Epithelial cell of esophagus (primary cell): Measurements from ENCODE around the gene TFE3.

Source experiments
- DNase-seq: peaks from one replicate; pipeline ENCODE4 v3.0.0; 2010; ENCODE audit warnings: low read depth
- H3K4me3 ChIP-seq: 2 replicates; pipeline ENCODE4 v1.5.1; 2011; ENCODE audit warnings: mild to moderate bottlenecking, low read length, control low read depth
- CTCF ChIP-seq: IDR thresholded peaks from 2 replicates; pipeline ENCODE4 v1.5.1; 2011; ENCODE audit warnings: low read depth, mild to moderate bottlenecking, low read length, control low read depth, inconsistent platforms; ENCODE audit not compliant: insufficient read depth; ENCODE audit errors: missing control alignments

TFE3 gene

GRCh38 chrX:49066690-49067089 is 23.5 kb upstream of the TFE3 start:
- H3K4me3 ChIP-seq = no peak overlapping the region
- DNase-seq = no peak
- no peak for TF ChIP-seq CTCF

GRCh38 chrX:49066278-49066677 is 23.1 kb upstream of the TFE3 start:
- H3K4me3 ChIP-seq = no peak overlapping the region
- no peak for DNase-seq

GRCh38 chrX:49064735-49065134 is 21.6 kb upstream of the TFE3 start:
- TF ChIP-seq CTCF = no peak
- no peak for DNase-seq
- no peak overlapping the region for H3K4me3 ChIP-seq

More at GRCh38 chrX:49066278-49066677, 23.1 kb upstream of the TFE3 start:
- TF ChIP-seq CTCF = no peak

GRCh38 chrX:49064303-49064702 is 21.1 kb upstream of the TFE3 start:
- DNase-seq = no peak
- no peak overlapping the region for H3K4me3 ChIP-seq
- TF ChIP-seq CTCF = no peak

GRCh38 chrX:49063715-49064114 is 20.6 kb upstream of the TFE3 start:
- TF ChIP-seq CTCF = no peak
- no peak overlapping the region for H3K4me3 ChIP-seq
- DNase-seq = no peak

GRCh38 chrX:49061916-49062315 is 18.8 kb upstream of the TFE3 start:
- no peak for DNase-seq
- H3K4me3 ChIP-seq = no peak overlapping the region
- no peak for TF ChIP-seq CTCF

- no peak for TF ChIP-seq CTCF
- H3K4me3 ChIP-seq = no peak overlapping the region
- no peak for DNase-seq
Observed at GRCh38 chrX:49061490-49061889, 18.3 kb upstream of the TFE3 start.
